HT1080 (cell line): ENCODE results near the gene B4GALT6. TPM values are rescaled to one million over a fixed set of nuclear protein-coding genes. Genes with fewer than 3 reads are reported as not detected.

Source experiments
- total RNA-seq: library from RNA; depleted of rRNA; stranded (reverse); fragments of >200 nt; shearing (Covaris generic); gene quantifications from 2 replicates; pipeline ENCODE4 v1.2.3, GENCODE V29; 2014; rRNA removed

Gene B4GALT6
- total RNA-seq, 1 experiment from 2014 or later: 29.3 TPM

Other genes with a start within 250 kb of the B4GALT6 start
- not detected in 2 replicates for gene DSG3, start 236.8 kb downstream of the B4GALT6 start, total RNA-seq
- gene DSG2, start 186.4 kb downstream of the B4GALT6 start, total RNA-seq: 25.1 and 30.0 TPM in 2 replicates
- gene TTR, start 92.7 kb downstream of the B4GALT6 start, total RNA-seq: not detected in 2 replicates
- gene SLC25A52, start 76.3 kb upstream of the B4GALT6 start, total RNA-seq: not detected in 2 replicates